IMR-90 (cell line): ENCODE results near the gene HNRNPM. TPM values are rescaled to one million over a fixed set of nuclear protein-coding genes. Genes with fewer than 3 reads are reported as not detected.

ENCODE experiments used
- ATAC-seq: fragments of 200-7000 bp; cut with Tn5 transposase; 2 replicates; pipeline ENCODE4 v1.9.1; 2020; ENCODE audit warnings: low read depth, mild to moderate bottlenecking, moderate library complexity
- BruUV-seq: library from RNA; stranded (reverse); fragments of 400-500 nt; replicated peaks from 2 replicates; lab custom pipeline; 2021; lab: Mats Ljungman, UMichigan
- CTCF ChIA-PET: fragments of 300-600 bp; formaldehyde crosslinking; extraction: SDS; loops from one replicate; lab custom pipeline; 2021; ENCODE audit warnings: antibody characterized with exemption; lab: Yijun Ruan, JAX
- POLR2A ChIA-PET: fragments of 300-600 bp; sonication (Branson Sonifier 250); formaldehyde crosslinking; loops from one replicate; lab custom pipeline; 2022; ENCODE audit warnings: antibody characterized with exemption; ENCODE audit not compliant: unreplicated experiment; lab: Charles Lee
- DNase-seq: peaks from one replicate; pipeline ENCODE4 v3.0.0; 2013
- H2AFZ ChIP-seq: replicated peaks from 2 replicates; pipeline ENCODE3; 2013; ENCODE audit warnings: low read length, mild to moderate bottlenecking; ENCODE audit not compliant: poor library complexity
- H2AK5ac ChIP-seq: 2 replicates; pipeline ENCODE4 v1.6.1; 2013; ENCODE audit warnings: low read depth, low read length, inconsistent platforms
- H2AK9ac ChIP-seq: replicated peaks from 2 replicates; pipeline ENCODE3; 2013; ENCODE audit warnings: mild to moderate bottlenecking, low read depth, low read length, moderate library complexity; ENCODE audit not compliant: poor library complexity
- H2BK120ac ChIP-seq: 2 replicates; pipeline ENCODE4 v1.6.1; 2013; ENCODE audit warnings: low read depth, low read length, inconsistent platforms
- H2BK15ac ChIP-seq: 3 replicates; pipeline ENCODE4 v1.6.1; 2013; ENCODE audit warnings: low read depth, low read length, inconsistent platforms
- H2BK20ac ChIP-seq: 2 replicates; pipeline ENCODE4 v1.6.1; 2013; ENCODE audit warnings: low read depth, mild to moderate bottlenecking, inconsistent platforms, low read length, moderate library complexity
- H2BK5ac ChIP-seq: 2 replicates; pipeline ENCODE4 v1.6.1; 2013; ENCODE audit warnings: mild to moderate bottlenecking, low read depth, low read length, inconsistent platforms; ENCODE audit not compliant: poor library complexity, severe bottlenecking
- H3K14ac ChIP-seq: replicated peaks from 2 replicates; pipeline ENCODE4 v1.6.1; 2013; ENCODE audit warnings: low read depth, low read length, inconsistent platforms
- H3K18ac ChIP-seq: 2 replicates; pipeline ENCODE4 v1.6.1; 2013; ENCODE audit warnings: low read depth, low read length, control low read depth
- H3K23ac ChIP-seq: 2 replicates; pipeline ENCODE4 v1.6.1; 2013; ENCODE audit warnings: low read depth, low read length, inconsistent platforms
- H3K27ac ChIP-seq: 2 replicates; pipeline ENCODE4 v1.5.1; 2013; ENCODE audit warnings: mild to moderate bottlenecking, control low read depth, low read length; ENCODE audit not compliant: insufficient read depth
- H3K27me3 ChIP-seq: 2 replicates; pipeline ENCODE4 v1.6.1; 2013; ENCODE audit warnings: low read length; ENCODE audit not compliant: control insufficient read depth, insufficient read depth
- H3K36me3 ChIP-seq: 2 replicates; pipeline ENCODE4 v1.6.1; 2013; ENCODE audit warnings: low read length, mixed read lengths; ENCODE audit not compliant: control insufficient read depth, insufficient read depth
- H3K4ac ChIP-seq: 2 replicates; pipeline ENCODE4 v1.6.1; 2013; ENCODE audit warnings: low read depth, low read length, inconsistent platforms
- H3K4me1 ChIP-seq: 2 replicates; pipeline ENCODE4 v1.6.1; 2013; ENCODE audit warnings: low read length, mixed read lengths; ENCODE audit not compliant: control insufficient read depth, insufficient read depth
- H3K4me2 ChIP-seq: 2 replicates; pipeline ENCODE4 v1.6.1; 2013; ENCODE audit warnings: low read depth, mild to moderate bottlenecking, control low read depth, low read length, moderate library complexity
- H3K4me3 ChIP-seq: 2 replicates; pipeline ENCODE4 v1.5.1; 2013; ENCODE audit warnings: low read depth, mild to moderate bottlenecking, control low read depth, low read length, moderate library complexity; ENCODE audit not compliant: insufficient read depth
- H3K56ac ChIP-seq: 2 replicates; pipeline ENCODE4 v1.6.1; 2013; ENCODE audit warnings: low read length, inconsistent platforms; ENCODE audit not compliant: insufficient read depth; ENCODE audit errors: extremely low read depth
- H3K79me1 ChIP-seq, 2 experiments: 2 replicates each; pipeline ENCODE4 v1.6.1; 2013; ENCODE audit warnings: low read length in 2 of 2, inconsistent platforms in 1 of 2, low read depth in 1 of 2
- H3K9ac ChIP-seq: 2 replicates; pipeline ENCODE4 v1.6.1; 2013; ENCODE audit warnings: low read depth, low read length, control low read depth
- H3K9me1 ChIP-seq: 2 replicates; pipeline ENCODE4 v1.6.1; 2013; ENCODE audit warnings: low read length, inconsistent platforms; ENCODE audit not compliant: insufficient read depth
- H3K9me3 ChIP-seq: 2 replicates; pipeline ENCODE4 v1.6.1; 2013; ENCODE audit warnings: low read length; ENCODE audit not compliant: control insufficient read depth, insufficient read depth
- H4K20me1 ChIP-seq: 2 replicates; pipeline ENCODE4 v1.6.1; 2013; ENCODE audit warnings: low read length, inconsistent platforms; ENCODE audit not compliant: insufficient read depth
- H4K5ac ChIP-seq: 2 replicates; pipeline ENCODE4 v1.6.1; 2013; ENCODE audit warnings: mild to moderate bottlenecking, low read depth, low read length, control low read depth
- H4K8ac ChIP-seq, 2 experiments: 2 replicates each; pipeline ENCODE4 v1.6.1; 2013; ENCODE audit warnings: low read depth in 2 of 2, low read length in 2 of 2, control low read depth in 1 of 2, inconsistent platforms in 1 of 2
- H4K91ac ChIP-seq: 2 replicates; pipeline ENCODE4 v1.6.1; 2013; ENCODE audit warnings: low read depth, low read length, inconsistent platforms; ENCODE audit not compliant: insufficient read depth
- BHLHE40 ChIP-seq: fragments of 150-350 bp; IDR thresholded peaks from 2 replicates; pipeline ENCODE4 v1.6.1; 2016; ENCODE audit warnings: mild to moderate bottlenecking, low read depth, low read length
- CHD1 ChIP-seq: IDR thresholded peaks from 2 replicates; pipeline ENCODE4 v1.6.1; 2012; ENCODE audit warnings: low read depth, low read length, improper control_type of control experiment
- CTCF ChIP-seq: conservative IDR thresholded peaks from 2 replicates; pipeline ENCODE4 v1.5.1; 2012; ENCODE audit warnings: mild to moderate bottlenecking, low read depth, low read length, improper control_type of control experiment
- ELK1 ChIP-seq: fragments of 150-350 bp; IDR thresholded peaks from 2 replicates; pipeline ENCODE4 v1.6.1; 2016; ENCODE audit warnings: low read depth, mild to moderate bottlenecking, low read length, moderate library complexity, borderline replicate concordance
- FOS ChIP-seq: fragments of 150-350 bp; IDR thresholded peaks from 2 replicates; pipeline ENCODE4 v1.6.1; 2016; ENCODE audit warnings: low read depth, low read length
- MAFK ChIP-seq: IDR thresholded peaks from 2 replicates; pipeline ENCODE4 v1.6.1; 2012; ENCODE audit warnings: low read depth, low read length, improper control_type of control experiment
- MAZ ChIP-seq: IDR thresholded peaks from 2 replicates; pipeline ENCODE4 v1.6.1; 2012; ENCODE audit warnings: low read depth, mild to moderate bottlenecking, low read length, improper control_type of control experiment, moderate library complexity, borderline replicate concordance
- MXI1 ChIP-seq: IDR thresholded peaks from 2 replicates; pipeline ENCODE4 v1.6.1; 2012; ENCODE audit warnings: low read depth, mild to moderate bottlenecking, low read length, moderate library complexity, borderline replicate concordance
- NFE2L2 ChIP-seq: fragments of 150-350 bp; IDR thresholded peaks from 2 replicates; pipeline ENCODE4 v1.6.1; 2016; ENCODE audit warnings: low read depth, mild to moderate bottlenecking, low read length
- POLR2A ChIP-seq: IDR thresholded peaks from 2 replicates; pipeline ENCODE4 v1.6.1; 2012; ENCODE audit warnings: mild to moderate bottlenecking, low read depth, low read length
- RAD21 ChIP-seq: IDR thresholded peaks from 2 replicates; pipeline ENCODE4 v1.6.1; 2012; ENCODE audit warnings: low read length, improper control_type of control experiment
- RCOR1 ChIP-seq: IDR thresholded peaks from 2 replicates; pipeline ENCODE4 v1.6.1; 2012; ENCODE audit warnings: mild to moderate bottlenecking, low read length, improper control_type of control experiment; ENCODE audit not compliant: insufficient replicate concordance
- RFX5 ChIP-seq: IDR thresholded peaks from 2 replicates; pipeline ENCODE4 v1.8.0; 2012; ENCODE audit warnings: low read depth, mild to moderate bottlenecking, low read length, moderate library complexity
- SMC3 ChIP-seq: fragments of 150-350 bp; IDR thresholded peaks from 2 replicates; pipeline ENCODE4 v1.6.1; 2016; ENCODE audit warnings: low read depth, mild to moderate bottlenecking, antibody characterized with exemption, low read length, moderate library complexity
- USF2 ChIP-seq: fragments of 150-350 bp; IDR thresholded peaks from 2 replicates; pipeline ENCODE4 v1.6.1; 2017; ENCODE audit warnings: mild to moderate bottlenecking, antibody characterized with exemption, low read length, low read depth
- WGBS, 2 experiments: methylation state at CpG; one replicate each; pipeline versions ENCODE4 v1.1.5 to v1.1.7; 2013; ENCODE audit warnings: missing lambda C conversion rate in 2 of 2; ENCODE audit not compliant: insufficient read length in 1 of 2; ENCODE audit errors: extremely low coverage in 2 of 2; 5-methylcytosine and 5-hydroxymethylcytosine counted together
- dilution Hi-C: fragments of 300-500 bp; cut with HindIII; formaldehyde crosslinking; loops from one replicate; pipeline ENCODE4 v1.14.3; 2018; ENCODE audit warnings: low sequenced_read_pairs; ENCODE audit not compliant: unreplicated experiment
- in situ Hi-C: fragments of 300-500 bp; cut with MboI; formaldehyde crosslinking; loops from 3 replicates; pipeline ENCODE4 v1.14.3; 2019; ENCODE audit warnings: low sequenced_read_pairs, inconsistent platforms, mixed read lengths
- intact Hi-C: fragments of 100-400 bp; cut with micrococcal nuclease; formaldehyde crosslinking; loops from 2 replicates; pipeline ENCODE4 v1.10.0; 2022
- polyA plus RNA-seq, 3 experiments: library from polyadenylated mRNA; depleted of rRNA; stranded (reverse); fragments of >200 nt; gene quantifications; 2 replicates each; pipeline ENCODE4 v1.2.3, GENCODE V29; 2012; ENCODE audit warnings: low replicate concordance in 1 of 3
- total RNA-seq: library from RNA; depleted of rRNA; stranded (reverse); fragments of >200 nt; gene quantifications from 2 replicates; pipeline ENCODE4 v1.2.3, GENCODE V29; 2012

The HNRNPM gene
- total and polyA plus RNA-seq, 2 of the 4 experiments (the other 2 are of a cell fraction), result 75.6 to 197 TPM

GRCh38 chr19:8536282-8536681, 91.5 kb downstream of the HNRNPM start:
- H2BK5ac ChIP-seq, result no peak overlapping the region
- H2BK120ac ChIP-seq, result no peak overlapping the region
- ChIA-PET POLR2A (no interaction called here), CTCF (no interaction called here)
- DNase-seq (no peak), ATAC-seq (no peak)
- H4K8ac ChIP-seq, result no peak overlapping the region
- no peak overlapping the region for H3K4me3 ChIP-seq
- no peak overlapping the region for H3K27ac ChIP-seq
- H2BK20ac ChIP-seq, result no peak overlapping the region
- no peak overlapping the region for H3K56ac ChIP-seq
- H3K9me1 ChIP-seq, result peaks cover 3% of the 10 kb centered on the region; the same call in 1 of the 2 replicates
- H4K20me1 ChIP-seq, result no peaks in the 10 kb centered on the region
- no peak overlapping the region for H3K4me2 ChIP-seq
- no peak overlapping the region for H4K91ac ChIP-seq
- H3K9ac ChIP-seq, result no peak overlapping the region
- no peaks in the 10 kb centered on the region for H3K27me3 ChIP-seq
- no peak overlapping the region for H2AK5ac ChIP-seq
- peaks cover 1% of the 10 kb centered on the region; the same call in 1 of the 2 replicates for H3K36me3 ChIP-seq
- H4K5ac ChIP-seq, result no peak overlapping the region
- TF ChIP-seq FOS, result no peak
- TF ChIP-seq NFE2L2, result no peak
- no peak for TF ChIP-seq ELK1
- no peak for TF ChIP-seq BHLHE40
- no peak for TF ChIP-seq SMC3
- no peak for TF ChIP-seq MAFK
- TF ChIP-seq MXI1, result no peak
- TF ChIP-seq RCOR1, result no peak
- TF ChIP-seq CHD1, result no peak
- no peak for TF ChIP-seq POLR2A
- TF ChIP-seq RFX5, result no peak
- no peak for TF ChIP-seq CTCF
- no peak for TF ChIP-seq RAD21
- no peak for TF ChIP-seq USF2
- TF ChIP-seq MAZ, result no peak
- no peak overlapping the region for H2BK15ac ChIP-seq
- in situ Hi-C loops, result no loop called here
- no TSS peak for BruUV-seq
- H3K79me1 ChIP-seq, result peaks cover 0 to 9% of the 10 kb centered on the region in 2 experiments; a peak in 1 of 4 replicates
- no peak overlapping the region for H2AFZ ChIP-seq
- intact Hi-C loops, result no loop called here
- dilution Hi-C loops, result no loop called here
- no peak overlapping the region for H3K23ac ChIP-seq
- H3K18ac ChIP-seq, result no peak overlapping the region
- 80% methylated on average over 8 of the region's 22 CpGs; no CpG with 5 or more reads in 1 of the 2 experiments for WGBS, 2 experiments
- H2AK9ac ChIP-seq, result no peak overlapping the region
- peaks cover 2% of the 10 kb centered on the region; the same call in 1 of the 2 replicates for H3K4me1 ChIP-seq
- H3K9me3 ChIP-seq, result no peaks in the 10 kb centered on the region
- no peak overlapping the region for H3K4ac ChIP-seq
- no peak overlapping the region for H3K14ac ChIP-seq
